ENCODE results near the gene ZNF487.
"Not testable (repeated sequence)": the region's sequence is repeated elsewhere in the genome, so short reads cannot be mapped to it uniquely, and the experiment has no call there.

Gene ZNF487

GRCh38 chr10:43407148-43407575, 29.7 kb upstream of the ZNF487 start:
- peak in 7 of 14 donors; percentile 22 to 72 (median 56) for DNase-seq

GRCh38 chr10:43407576-43408330, 29.2 kb upstream of the ZNF487 start:
- peak in 12 of 14 donors; percentile 47 to 84 (median 61) for DNase-seq

- peak in 1 of 14 donors; percentile 56 for DNase-seq
Observed at GRCh38 chr10:43408331-43408709, 28.6 kb upstream of the ZNF487 start.

DNA sequence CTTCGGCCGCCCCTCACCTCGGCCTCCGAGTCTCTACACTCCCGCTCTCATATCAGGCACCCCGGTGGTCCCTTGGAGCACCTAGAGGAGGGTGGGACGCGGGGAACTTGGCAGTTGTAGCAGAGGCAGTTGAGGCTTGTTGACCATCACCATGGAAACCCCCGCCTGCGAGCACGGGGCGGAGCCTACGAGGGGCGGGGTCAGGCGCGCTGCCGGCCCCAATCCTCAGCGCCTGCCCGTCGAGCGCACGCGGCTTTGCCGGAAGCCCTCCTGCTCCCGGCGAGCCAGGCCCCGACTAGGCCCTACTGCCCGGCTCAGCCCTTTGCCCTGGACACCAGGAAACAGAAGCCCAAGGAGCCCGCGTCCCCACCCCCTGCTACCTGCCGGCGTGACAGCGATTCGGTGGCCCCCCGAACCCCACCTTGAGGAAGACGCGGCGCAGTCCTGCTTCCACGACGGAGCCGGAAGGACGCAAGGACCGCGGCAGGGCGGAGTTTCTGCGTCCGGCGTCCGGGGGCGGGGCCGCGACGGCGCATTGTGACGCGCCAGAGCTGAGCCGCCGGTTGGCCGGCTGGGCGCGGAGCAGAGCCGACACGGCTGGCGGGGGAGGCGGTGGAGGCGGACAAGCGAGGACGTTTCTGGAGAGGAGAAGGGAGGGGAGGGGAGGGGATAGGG, 28.1 kb upstream of the ZNF487 start, which contains the start of gene HNRNPF:
Gene HNRNPF (minus strand): TSS at position 477 of the 675 bp plus-strand sequence. CDS start 21,302 bp downstream, outside the sequence.
- DNase-seq: peak; percentile 77 to 98 (median 92)

DNA sequence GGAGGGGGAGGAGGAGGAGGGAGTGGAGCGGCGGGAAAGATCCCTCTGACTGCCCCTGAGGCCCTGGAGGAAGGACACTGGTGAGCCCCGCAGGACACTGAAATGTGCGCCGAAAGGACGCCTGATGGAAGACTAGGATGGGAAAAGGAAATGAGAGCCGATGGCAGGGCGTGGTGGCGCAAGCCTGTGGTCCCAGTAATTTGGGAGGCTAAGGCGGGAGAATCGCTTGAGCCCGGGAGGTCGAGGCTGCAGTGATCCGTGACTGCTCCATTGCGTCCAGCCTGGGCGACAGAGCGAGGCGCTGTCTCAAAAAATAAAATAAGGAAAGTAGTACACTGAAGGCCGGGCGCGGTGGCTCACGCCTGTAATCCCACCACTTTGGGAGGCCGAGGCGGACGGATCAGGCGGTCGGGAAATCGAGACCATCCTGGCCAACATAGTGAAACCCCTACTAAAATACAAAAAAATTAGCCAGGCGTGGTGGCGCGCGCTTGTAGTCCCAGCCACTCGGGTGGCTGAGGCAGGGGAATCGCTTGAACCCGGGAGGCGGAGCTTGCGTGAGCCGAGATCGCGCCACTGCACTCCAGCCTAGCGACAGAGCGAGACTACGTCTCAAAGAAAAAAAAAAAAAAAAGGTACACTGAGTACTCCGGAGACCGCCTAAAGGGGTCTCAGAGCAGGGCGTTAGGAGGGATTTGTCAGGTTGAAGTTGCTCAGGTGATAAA, 27.4 kb upstream of the ZNF487 start:
- peak in 1 of 14 donors; percentile 24 for DNase-seq

- DNase-seq: no peak
Observed at GRCh38 chr10:43410345-43410744, 26.6 kb upstream of the ZNF487 start.

DNA sequence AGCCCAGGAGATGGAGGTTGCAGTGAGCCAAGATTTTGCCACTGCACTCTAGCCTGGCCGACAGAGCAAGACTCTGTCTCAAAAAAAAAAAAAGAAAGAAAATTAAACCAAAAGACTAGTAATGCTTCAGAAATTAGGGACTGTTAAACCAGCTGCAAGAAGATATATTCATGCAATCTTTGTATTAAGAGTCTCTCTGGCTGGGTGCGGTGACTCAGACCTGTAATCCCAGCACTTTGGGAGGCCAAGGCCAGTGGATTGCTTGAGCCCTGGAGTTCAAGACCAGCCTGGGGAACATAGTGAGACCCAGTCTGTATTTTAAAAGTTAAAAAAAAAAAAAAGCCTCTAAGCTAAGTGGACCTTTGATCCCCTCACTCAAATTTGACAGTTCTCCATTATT, 25.4 kb upstream of the ZNF487 start:
- DNase-seq: no peak

DNA sequence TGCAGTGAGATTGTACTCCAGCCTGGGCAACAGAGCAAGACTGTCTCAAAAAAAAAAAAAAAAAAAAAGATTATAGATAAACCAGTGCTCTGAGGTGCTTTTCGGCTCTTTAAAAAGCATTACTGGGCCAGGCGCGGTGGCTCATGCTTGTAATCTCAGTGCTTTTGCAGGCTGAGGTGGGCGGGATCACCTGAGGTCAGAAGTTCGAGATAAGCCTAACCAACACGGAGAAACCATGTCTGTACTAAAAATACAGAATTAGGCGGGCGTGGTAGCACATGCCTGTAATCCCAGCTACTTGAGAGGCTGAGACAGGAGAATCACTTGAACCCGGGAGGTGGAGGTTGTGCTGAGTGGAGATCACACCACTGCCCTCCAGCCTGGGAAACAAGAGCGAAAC, 21.4 kb upstream of the ZNF487 start:
- no peak for DNase-seq

DNA sequence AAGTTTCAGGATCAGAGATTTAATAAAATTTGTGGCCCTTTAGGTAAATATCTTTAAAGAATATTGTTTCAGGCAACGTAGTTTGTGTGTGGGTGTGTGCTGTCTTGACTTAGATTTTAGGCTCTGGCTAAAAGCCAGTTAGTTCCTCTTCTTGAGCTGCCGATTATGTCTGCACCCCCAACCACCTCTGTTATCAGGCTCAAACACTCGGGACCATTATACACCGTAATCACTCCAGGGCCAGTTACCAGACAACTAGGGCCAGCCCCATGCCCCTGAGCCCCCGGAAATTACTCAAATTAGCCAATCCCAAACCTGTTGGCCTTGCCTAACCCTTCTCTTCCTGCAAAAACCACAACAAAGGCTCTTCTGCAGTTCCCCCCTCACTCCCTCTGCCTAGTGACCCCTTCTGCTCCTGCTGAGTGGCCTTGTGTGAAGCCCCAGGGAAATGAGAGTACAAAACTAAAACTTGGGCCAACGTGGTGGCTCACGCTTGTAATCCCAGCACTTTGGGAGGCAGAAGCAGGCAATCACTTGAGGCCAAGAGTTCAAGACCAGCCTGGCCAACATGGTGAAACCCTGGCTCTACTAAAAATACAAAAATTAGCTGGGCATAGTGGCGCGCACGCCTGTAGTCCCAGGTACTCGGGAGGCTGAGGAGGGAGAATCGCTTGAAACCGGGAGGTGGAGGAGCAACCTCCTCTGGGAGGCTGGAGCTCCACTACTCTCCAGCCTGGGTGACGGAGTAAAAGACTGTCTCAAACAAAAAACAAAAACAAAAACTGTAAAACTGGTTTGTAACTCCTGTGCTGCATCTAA, 18.8 kb upstream of the ZNF487 start:
- peak in 2 of 14 donors; percentile 12 to 37 for DNase-seq

GRCh38 chr10:43419997-43420368, 16.9 kb upstream of the ZNF487 start:
- DNase-seq: peak in 1 of 14 donors; percentile 44

GRCh38 chr10:43420369-43421200, 16.3 kb upstream of the ZNF487 start:
- peak in 13 of 14 donors; percentile 33 to 90 (median 80) for DNase-seq

DNA sequence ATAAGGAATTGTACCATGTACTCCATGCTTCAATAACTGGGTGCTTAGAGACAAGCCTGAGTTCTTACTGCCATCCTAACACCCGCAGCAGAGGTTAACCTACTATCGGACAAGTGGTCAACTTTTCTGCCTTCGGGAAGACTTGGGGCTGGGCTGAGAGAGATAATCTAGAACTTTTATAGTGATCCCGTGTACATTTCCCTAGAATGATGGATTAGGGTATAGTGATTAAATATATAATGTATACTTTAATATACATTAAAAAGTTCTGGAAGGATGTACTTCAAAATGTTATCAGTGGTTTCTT, 15.8 kb upstream of the ZNF487 start:
- DNase-seq: no peak

GRCh38 chr10:43421519-43421918, 15.4 kb upstream of the ZNF487 start:
- no peak for DNase-seq

DNA sequence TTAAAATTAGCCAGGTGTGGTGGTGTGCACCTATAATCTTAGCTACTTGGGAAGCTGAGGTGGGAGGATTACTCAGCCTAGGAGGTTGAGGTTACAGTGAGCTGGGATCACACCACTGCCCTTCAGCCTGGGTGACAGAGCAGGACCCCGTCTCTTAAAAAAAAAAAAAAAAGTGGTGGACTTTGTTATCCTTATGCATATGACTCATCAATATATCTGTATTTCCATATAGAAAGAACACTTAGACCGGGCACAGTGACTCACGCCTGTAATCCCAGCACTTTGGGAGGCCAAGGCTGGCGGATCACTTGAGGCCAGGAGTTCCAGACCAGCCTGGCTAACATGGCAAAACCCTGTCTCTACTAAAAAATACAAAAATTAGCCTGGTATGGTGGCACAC, 15.0 kb upstream of the ZNF487 start:
- DNase-seq: not testable (repeated sequence)

GRCh38 chr10:43424416-43424815, 12.5 kb upstream of the ZNF487 start:
- no peak for DNase-seq

- DNase-seq: not testable (repeated sequence)
Observed at GRCh38 chr10:43426476-43426875, 10.4 kb upstream of the ZNF487 start.

DNA sequence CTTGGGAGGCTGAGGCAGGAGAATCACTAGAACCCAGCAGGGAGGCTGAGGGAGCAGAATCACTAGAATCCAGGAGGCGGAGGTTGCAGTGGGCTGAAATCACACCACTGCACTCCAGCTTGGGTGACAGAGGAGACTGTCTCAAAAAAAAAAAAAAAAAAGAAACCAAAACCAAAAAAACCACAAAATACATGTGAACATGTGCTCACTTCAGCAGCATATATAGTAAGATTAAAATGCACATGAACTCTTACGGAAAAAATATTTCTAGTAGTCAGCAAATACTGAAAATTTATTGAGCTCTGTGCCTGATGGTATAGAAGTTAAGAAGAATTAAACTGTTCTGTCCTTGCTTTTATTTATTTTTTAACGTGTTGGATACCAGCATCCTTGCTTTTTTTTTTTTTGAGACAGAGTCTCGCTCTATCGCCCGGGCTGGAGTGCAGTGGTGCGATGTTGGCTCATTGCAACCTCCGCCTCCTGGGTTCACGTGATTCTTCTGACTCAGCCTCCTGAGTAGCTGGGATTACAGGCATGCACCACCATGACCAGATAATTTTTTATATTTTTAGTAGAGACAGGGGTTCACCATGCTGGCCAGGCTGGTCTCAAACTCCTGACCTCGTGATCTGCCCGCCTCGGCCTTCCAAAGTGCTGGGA, 9.6 kb upstream of the ZNF487 start:
- no peak for DNase-seq

DNA sequence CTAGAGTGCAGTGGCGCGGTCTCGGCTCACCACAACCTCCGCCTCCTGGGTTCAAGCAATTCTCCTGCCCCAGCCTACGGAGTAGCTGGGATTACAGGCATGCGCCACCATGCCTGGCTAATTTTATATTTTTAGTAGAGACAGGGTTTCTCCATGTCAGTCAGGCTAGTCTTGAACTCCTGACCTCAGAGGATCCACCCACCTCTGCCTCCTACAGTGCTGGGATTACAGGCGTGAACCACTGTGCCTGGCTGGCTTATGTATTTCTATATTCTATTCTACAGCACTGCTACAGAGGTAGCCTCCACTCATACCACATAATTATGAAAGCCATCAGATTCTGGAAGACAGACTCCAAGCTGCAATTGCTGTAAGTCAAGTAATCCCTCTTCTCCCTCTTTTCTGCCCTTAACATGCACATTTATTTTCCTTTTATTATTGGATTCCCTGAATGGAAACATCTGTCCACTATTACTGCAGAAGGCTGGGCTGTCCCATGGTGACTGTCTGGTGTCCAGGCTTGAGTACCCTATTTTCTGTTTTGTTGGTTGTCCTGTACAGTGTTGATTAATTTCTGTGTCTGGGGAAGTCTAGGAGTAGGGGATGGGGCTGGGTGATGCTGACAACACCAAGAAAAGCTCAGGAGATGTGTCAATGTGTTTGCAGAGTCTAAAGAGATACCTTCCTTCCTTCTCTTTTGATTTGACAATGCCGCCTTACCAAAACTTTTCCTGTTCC, 5.8 kb upstream of the ZNF487 start:
- no peak for DNase-seq

GRCh38 chr10:43437141-43437870, 395 bp downstream of the ZNF487 start:
- DNase-seq: peak in 1 of 14 donors; percentile 22

All from C1 segment of cervical spinal cord (tissue), 14 donors.